Skeletal muscle tissue (tissue), 4 donors: ENCODE results near the gene TEX22. TPM values are rescaled to one million over a fixed set of nuclear protein-coding genes. Genes with fewer than 3 reads are reported as not detected.
A peak's percentile ranks its signal among the peaks of the same experiment; 100 is the strongest.

Source experiments
- H3K27ac ChIP-seq: one replicate; pipeline ENCODE4 v1.7.0; 2013; ENCODE audit warnings: mild to moderate bottlenecking, low read depth, low read length, inconsistent platforms
- H3K27me3 ChIP-seq, 3 donors: one replicate each; pipeline ENCODE4 v1.7.0; 2013; ENCODE audit warnings: low read length in 3 of 3; ENCODE audit not compliant: control insufficient read depth in 3 of 3, insufficient read depth in 3 of 3
- H3K36me3 ChIP-seq, 3 donors: one replicate each; pipeline ENCODE4 v1.7.0; 2013; ENCODE audit warnings: low read length in 3 of 3; ENCODE audit not compliant: control insufficient read depth in 3 of 3, insufficient read depth in 3 of 3
- H3K4me1 ChIP-seq, 3 donors: one replicate each; pipeline ENCODE4 v1.7.0; 2013; ENCODE audit warnings: low read length in 3 of 3, mild to moderate bottlenecking in 3 of 3; ENCODE audit not compliant: control insufficient read depth in 3 of 3, insufficient read depth in 3 of 3
- H3K4me3 ChIP-seq, 3 donors: one replicate each; pipeline ENCODE4 v1.7.0; 2013; ENCODE audit warnings: low read length in 3 of 3
- H3K9ac ChIP-seq, 3 donors: one replicate each; pipeline ENCODE4 v1.7.0; 2013; ENCODE audit warnings: low read length in 3 of 3, mild to moderate bottlenecking in 3 of 3, moderate library complexity in 2 of 3, low read depth in 1 of 3
- H3K9me3 ChIP-seq, 3 donors: one replicate each; pipeline ENCODE4 v1.7.0; 2013; ENCODE audit warnings: low read length in 3 of 3; ENCODE audit not compliant: control insufficient read depth in 3 of 3
- total RNA-seq: library from RNA; depleted of rRNA; stranded (reverse); fragments of >200 nt; gene quantifications from one replicate; pipeline ENCODE4 v1.2.3, GENCODE V29; 2014
- donor health status: Osteomylitis.

TEX22 gene
- total RNA-seq, 1 donor from 2014 or later, result under 0.01 TPM

DNA sequence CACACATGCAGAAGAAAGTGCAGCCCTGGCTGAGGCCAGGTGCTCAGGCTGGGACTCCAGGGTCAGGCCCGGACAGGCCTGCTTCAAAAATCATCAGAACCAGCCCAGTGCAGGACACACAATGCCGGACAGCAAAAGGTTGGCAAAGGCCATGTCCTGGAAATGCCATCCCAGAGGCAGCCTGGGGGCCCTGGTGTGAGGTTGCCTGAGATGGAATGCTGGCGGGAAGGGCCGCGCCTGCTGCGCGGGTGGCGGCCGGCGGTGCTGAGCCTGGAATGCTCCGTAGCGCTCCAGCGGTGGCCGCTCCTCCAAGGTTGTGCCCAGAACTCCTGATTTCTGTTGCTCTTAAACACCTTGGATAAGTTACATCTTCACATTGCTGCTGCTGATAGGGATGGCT is 54.6 kb downstream of the TEX22 start:
- Histone ChIP-seq H3K27ac (no peak overlapping the region), H3K9ac (no peak overlapping the region), H3K4me1 (peaks cover 9 to 11% (median 10%) of the 10 kb centered on the region in 3 donors), H3K4me3 (no peak overlapping the region), H3K27me3 (no peaks in the 10 kb centered on the region), H3K9me3 (no peaks in the 10 kb centered on the region), H3K36me3 (peaks cover 35 to 40% (median 37%) of the 10 kb centered on the region in 3 donors)

DNA sequence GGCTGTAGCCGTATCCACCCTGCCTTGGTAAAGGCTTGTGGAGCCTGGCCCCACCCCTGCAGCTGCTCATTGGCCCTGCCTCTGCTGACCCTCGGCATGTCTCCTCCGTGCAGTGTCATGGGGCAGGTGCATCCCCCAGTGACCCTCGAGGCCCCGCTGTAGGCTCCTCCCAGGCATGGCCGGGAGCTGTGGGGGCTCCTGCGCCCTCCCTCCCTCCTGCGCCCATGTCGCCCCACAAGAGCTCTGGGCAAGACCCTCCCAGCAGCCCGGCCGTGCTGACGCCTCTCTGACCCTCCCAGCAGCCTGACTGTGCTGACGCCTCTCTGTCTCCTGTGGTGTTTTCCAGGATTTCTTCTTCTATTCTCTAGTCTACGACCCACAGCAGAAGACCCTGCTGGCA is 55.5 kb downstream of the TEX22 start:
- Histone ChIP-seq H3K4me1 (peaks cover 2 to 3% (median 3%) of the 10 kb centered on the region in 3 donors), H3K9me3 (no peaks in the 10 kb centered on the region), H3K36me3 (peaks cover 35 to 44% (median 37%) of the 10 kb centered on the region in 3 donors), H3K4me3 (no peak overlapping the region), H3K27me3 (no peaks in the 10 kb centered on the region), H3K27ac (no peak overlapping the region), H3K9ac (no peak overlapping the region)

DNA sequence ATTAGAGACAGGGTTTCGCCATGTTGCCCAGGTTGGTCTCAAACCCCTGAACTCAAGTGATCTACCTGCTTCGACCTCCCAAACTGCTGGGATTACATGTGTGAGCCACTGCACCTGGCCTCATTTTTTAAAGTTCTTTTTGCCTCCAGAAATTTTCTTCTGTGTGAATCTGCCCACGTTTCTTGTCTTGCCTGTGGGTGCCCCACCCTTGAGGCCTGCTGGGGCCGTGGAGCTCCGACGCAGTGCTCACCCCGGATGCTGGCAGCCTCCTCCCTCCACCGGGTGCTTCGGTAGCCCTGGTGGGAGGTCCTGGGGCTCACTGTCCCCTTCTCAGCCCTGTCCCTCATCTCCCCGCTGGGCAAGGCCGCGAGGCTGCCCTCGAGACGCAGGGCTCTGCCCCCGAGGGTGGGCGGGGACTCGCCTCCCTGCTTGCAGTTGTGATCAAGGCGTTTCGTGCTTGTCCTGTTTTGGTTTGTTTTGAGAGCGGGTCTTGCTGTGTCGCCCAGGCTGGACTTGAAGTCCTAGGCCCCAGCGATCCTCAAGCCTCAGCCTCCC is 56.8 kb downstream of the TEX22 start:
- Histone ChIP-seq H3K36me3 (peaks cover 34 to 42% (median 37%) of the 10 kb centered on the region in 3 donors), H3K9ac (no peak overlapping the region), H3K27ac (no peak overlapping the region), H3K4me3 (no peak overlapping the region), H3K4me1 (no peaks in the 10 kb centered on the region), H3K9me3 (no peaks in the 10 kb centered on the region), H3K27me3 (no peaks in the 10 kb centered on the region)

DNA sequence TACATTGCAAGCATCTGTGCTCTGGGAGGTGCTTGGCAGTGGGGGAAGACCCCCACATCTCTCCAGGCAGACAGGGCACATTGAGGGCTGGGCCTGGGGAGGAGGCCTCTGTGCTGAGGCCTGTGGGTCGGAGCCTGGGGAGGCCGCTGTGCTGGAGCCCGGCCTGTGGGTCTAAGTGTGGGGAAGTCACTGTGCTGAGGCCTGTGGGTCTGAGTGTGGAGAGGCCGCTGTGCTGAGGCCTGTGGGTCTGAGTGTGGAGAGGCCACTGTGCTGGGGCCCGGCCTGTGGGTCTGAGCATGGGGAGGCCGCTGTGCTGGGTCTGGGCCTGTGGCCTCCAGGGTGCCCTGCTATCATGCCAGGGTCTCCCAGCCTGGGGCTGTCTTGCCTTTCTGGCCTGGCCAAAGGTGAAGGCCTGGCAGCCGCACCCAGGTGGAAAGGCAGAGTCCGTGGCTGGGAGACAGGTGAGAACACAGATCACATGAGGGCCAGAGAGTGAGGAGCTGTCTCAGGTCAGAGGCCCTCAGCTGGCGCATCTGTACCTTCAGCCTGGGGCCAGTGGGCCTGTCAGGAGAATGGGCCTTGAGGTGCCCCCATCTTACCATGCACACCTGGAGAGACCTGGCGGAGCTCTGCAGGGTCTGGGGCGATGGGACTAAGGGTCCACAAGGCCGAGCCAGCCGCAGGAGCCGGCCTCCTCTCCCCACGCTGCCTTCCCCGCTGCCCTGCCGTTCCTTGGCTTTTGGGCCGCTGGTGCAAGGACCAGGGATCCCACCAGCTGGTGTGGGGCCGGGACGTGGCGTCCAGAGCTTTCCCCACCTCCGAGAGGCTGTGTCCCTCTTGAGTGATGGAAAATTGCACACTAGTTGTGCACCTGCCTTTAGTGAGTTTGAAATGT is 57.7 kb downstream of the TEX22 start:
- Histone ChIP-seq H3K9me3 (no peaks in the 10 kb centered on the region), H3K36me3 (peaks cover 35 to 44% (median 38%) of the 10 kb centered on the region in 3 donors), H3K27ac (no peak overlapping the region), H3K4me1 (no peaks in the 10 kb centered on the region), H3K27me3 (no peaks in the 10 kb centered on the region), H3K4me3 (no peak overlapping the region), H3K9ac (no peak overlapping the region)

DNA sequence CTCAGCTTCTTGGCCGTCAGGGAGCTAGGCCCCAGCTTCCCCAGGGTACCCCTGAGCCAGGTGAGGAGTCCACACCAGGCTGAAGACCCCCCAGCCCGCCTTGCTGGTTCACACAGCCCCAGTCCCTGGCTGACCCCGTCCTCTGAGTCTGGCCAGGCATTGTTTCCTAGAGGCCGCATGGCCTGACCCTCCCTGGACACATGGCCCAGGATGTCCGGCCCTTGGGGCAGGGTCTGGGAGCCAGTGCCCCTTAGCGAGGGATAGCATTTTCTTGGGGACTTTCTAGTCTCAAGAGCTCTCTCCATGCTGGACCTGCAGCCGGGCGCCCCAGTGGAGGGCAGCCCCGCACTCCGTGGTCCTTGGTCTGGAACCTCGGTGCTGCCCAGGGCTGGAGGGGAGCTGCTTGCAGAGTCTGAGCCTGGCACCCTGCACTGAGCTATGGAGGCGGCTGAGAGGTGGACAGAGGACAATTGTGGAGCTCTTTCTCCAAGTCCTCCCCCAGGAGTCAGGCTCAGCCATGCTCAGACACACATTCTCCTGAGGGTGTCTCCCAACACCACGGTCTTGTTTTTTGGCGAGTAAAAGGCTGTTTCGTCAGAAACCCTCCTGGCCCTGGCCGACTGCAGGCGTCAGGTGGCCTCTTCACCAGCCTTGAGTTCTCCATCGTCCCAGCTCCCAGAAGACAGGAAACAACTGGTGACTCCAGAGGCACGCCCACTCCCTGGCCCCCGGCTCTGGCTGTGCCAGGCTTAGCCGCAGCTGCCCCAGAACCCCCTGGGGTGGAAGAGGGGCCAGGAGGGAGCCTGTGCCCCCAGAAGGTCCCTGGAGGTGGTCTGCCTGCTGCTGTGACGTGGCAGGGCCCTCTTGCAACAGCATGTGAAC is 58.6 kb downstream of the TEX22 start:
- Histone ChIP-seq H3K36me3 (peaks cover 41 to 44% (median 43%) of the 10 kb centered on the region in 3 donors), H3K4me3 (no peak overlapping the region), H3K4me1 (no peaks in the 10 kb centered on the region), H3K9me3 (no peaks in the 10 kb centered on the region), H3K27ac (no peak overlapping the region), H3K27me3 (no peaks in the 10 kb centered on the region), H3K9ac (peak overlapping the region in 1 of 3 donors; percentile 16)

DNA sequence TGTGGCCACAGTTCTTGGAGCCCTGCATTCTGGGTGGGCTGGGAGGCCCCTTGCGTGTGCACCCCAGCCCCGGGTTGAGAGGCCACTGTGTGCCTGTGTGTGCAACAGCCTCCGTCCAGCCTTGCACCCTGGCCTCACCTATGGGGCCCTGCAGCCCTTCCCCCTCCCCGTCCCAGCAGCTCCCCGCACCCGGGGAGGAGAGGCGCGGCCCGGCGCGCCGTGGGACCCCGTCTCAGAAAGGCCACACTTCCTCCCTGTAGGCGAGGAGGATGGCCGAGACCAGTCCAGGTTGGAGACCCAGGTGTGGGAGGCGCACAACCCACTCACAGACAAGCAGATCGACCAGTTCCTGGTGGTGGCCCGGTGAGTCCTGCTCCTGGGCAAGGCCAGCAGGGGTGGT is 59.7 kb downstream of the TEX22 start:
- Histone ChIP-seq H3K27me3 (no peaks in the 10 kb centered on the region), H3K9me3 (no peaks in the 10 kb centered on the region), H3K9ac (no peak overlapping the region), H3K36me3 (peaks cover 37 to 45% (median 39%) of the 10 kb centered on the region in 3 donors), H3K27ac (no peak overlapping the region), H3K4me3 (no peak overlapping the region), H3K4me1 (no peaks in the 10 kb centered on the region)

DNA sequence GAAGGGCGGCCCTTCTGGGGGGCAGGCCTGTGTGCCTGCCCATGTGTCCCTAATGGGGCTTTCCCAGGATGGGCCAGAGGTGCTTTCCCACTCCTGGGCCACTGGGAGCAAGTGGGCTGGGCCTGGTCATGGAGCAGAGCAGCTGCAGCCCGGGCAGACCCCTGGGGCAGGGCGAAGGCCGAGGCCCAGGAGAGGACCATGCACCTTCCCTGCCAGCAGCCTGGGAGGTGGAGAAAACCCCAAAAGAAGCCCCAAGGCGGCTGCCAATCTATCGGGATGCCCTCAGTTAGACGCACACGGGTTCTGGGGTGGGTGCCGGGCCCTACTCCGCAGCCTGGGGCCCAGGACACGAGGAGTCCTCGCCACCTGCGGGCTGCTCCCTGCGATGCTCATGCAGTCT is 60.2 kb downstream of the TEX22 start:
- no peaks in the 10 kb centered on the region for H3K4me1 ChIP-seq
- H3K36me3 ChIP-seq, result peaks cover 37 to 48% (median 44%) of the 10 kb centered on the region in 3 donors
- H3K27me3 ChIP-seq, result no peaks in the 10 kb centered on the region
- H3K9me3 ChIP-seq, result no peaks in the 10 kb centered on the region
- no peak overlapping the region for H3K27ac ChIP-seq
- no peak overlapping the region for H3K4me3 ChIP-seq
- H3K9ac ChIP-seq, result no peak overlapping the region

DNA sequence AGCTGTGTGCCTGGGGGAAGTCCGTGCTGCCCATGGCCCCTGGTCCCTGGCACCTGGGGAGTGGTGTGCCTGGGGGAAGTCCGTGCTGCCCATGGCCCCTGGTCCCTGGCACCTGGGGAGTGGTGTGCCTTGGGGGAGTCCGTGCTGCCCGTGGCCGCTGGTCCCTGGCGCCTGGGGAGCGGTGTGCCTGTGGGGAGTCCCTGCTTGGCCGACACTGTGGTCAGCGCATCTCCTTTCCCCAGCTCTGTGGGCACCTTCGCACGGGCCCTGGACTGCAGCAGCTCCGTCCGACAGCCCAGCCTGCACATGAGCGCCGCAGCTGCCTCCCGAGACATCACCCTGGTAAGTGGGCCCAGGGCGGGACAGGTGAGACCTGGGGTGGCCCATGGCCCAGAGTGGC is 61.8 kb downstream of the TEX22 start:
- Histone ChIP-seq H3K27ac (no peak overlapping the region), H3K9ac (no peak overlapping the region), H3K27me3 (no peaks in the 10 kb centered on the region), H3K9me3 (no peaks in the 10 kb centered on the region), H3K36me3 (peaks cover 40 to 56% (median 51%) of the 10 kb centered on the region in 3 donors), H3K4me3 (no peak overlapping the region), H3K4me1 (peaks cover 0 to 2% (median under 1%) of the 10 kb centered on the region in 3 donors)

DNA sequence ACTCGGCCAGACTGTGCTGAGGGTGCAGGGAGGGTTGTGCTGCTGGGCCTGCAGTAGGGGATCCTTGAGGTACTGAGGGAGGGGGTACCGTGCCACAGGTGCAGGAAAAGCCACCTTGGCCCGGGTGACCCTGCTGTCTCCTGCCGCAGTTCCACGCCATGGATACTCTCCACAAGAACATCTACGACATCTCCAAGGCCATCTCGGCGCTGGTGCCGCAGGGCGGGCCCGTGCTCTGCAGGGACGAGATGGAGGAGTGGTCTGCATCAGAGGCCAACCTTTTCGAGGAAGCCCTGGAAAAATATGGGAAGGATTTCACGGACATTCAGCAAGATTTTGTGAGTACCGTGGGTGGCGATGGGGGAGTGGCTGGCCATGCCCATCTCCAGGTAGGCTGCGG is 62.3 kb downstream of the TEX22 start:
- Histone ChIP-seq H3K27ac (no peak overlapping the region), H3K9ac (no peak overlapping the region), H3K4me3 (no peak overlapping the region), H3K9me3 (no peaks in the 10 kb centered on the region), H3K36me3 (peaks cover 37 to 54% (median 47%) of the 10 kb centered on the region in 3 donors), H3K27me3 (no peaks in the 10 kb centered on the region), H3K4me1 (peaks cover 5 to 7% (median 6%) of the 10 kb centered on the region in 3 donors)
